HT1080 (cell line): Measurements from ENCODE around the gene CCR5AS.
"Not testable (repeated sequence)": the region's sequence is repeated elsewhere in the genome, so short reads cannot be mapped to it uniquely, and the experiment has no call there.

Source experiments
- DNase-seq: peaks from one replicate; pipeline ENCODE4 v3.0.0-alpha.2; 2015; ENCODE audit warnings: low read depth

Gene CCR5AS

DNA sequence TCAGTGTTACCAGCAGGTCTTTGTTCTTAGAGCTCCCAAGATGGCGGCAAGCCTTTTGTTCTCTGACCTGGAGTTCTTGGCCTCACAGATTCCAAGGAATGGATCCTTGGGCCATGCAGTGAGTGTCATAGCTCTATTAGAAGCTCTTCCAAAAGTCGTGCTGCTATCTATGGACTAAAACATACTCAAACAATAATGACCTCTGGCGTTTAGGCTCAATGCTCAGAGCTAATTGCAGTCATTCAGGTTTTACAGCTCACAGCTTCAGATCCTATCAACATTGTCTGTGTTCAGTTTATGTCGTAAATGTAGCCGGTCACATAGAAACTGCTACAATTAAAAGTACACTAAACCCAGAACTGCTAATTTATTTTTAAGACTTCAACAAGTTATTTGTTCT is 22.4 kb upstream of the CCR5AS start:
- DNase-seq = no peak

DNA sequence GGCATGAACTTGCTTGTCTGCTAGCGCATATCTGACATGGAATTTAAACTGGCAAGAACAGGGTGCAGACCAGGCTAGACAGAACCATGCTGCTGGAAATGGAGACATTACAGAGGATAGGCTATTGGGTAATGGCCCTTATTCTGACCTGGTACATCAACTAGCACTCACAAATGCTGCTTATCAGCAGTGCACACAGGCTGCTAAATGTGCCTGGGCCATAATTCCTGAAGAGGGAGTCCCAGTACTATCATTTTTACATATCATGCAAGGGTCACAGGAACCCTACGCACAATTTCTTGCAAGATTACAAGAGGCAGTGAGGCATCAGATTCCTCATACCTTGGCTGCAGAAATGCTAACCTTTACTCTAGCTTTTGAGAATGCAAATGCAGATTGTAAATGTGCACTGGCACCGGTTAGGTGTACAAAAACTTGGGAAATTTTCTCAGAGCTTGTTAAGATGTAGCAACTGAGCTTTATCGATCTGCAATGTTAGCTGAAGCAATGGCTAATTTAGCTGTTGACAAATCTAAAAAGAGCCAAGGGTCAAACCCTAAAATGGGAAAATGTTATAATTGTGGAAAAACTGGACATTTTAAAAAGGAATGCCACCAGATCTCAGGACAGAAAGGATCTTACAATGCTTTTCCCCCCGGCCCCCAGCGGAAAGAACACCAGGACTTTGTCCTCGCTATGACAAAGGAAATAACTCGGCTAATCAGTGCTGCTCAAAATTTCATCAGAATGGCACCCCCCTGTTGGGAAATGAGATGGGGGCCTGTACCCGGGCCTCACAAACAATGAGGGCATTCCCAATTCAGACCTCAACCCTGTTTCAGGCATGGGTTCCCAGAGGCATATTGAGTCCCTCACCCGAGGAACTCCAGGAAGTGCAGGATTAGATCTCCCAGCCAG is 21.3 kb upstream of the CCR5AS start:
- no peak for DNase-seq

DNA sequence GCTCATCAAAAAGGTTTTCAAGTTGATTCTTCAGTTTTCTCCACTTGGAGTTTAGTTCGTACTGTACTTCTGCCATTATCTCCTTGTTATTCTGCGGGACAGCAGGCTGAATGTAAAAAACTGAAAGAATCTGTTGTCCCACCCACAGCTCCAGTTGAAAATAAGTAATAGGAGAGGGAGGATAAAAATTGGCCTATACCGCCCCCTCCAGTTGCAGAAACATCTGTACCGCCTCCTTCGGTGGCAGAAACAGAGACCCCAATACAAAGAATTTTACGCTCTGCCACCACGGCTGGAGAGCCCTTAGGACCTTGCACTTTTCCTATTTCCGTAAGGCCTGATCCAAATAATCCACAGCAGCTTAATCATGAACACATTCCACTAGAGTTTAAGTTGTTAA is 20.5 kb upstream of the CCR5AS start:
- not testable (repeated sequence) for DNase-seq

DNA sequence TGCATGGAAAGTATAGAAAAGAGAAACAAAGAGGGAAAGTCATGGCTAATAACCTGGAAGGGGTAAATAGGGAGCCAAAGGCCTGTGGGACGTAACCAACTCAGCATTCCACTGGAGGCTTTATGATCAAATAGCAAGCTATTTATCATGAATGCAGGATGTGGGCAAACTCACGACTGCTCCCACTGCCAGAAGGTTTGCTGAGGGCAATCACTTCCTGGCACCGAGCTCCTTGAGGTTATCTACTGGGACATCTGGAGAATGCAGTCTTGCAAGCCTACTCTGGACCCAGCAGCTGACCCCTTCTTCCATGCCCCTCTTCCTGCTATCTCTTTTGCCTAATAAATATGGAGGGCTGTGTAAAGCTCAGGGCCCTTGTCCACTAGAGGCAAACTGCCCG is 19.6 kb upstream of the CCR5AS start:
- peak; percentile 83 for DNase-seq

- peak; percentile 87 for DNase-seq
Measured at GRCh38 chr3:46423588-46423987, 16.7 kb upstream of the CCR5AS start.

DNA sequence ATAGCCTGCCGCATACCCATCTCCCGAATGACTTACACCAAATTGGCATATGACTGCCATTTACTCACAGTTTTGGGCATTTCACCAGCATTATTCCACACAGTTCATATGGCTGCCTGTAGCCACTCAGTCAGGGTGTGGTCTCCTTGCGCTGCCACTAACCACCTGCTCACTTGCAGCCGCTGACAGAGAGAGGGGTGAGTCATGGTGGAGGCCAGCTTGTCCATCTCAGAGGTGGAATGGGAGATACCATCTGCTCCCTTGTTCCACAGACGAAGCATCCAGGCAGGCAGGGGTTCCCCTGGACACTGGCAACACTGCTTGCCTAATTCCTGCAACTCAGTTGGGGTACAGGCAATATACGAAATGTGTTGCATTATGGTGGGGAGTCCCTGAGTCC is 15.8 kb upstream of the CCR5AS start:
- peak; percentile 90 for DNase-seq

- DNase-seq = no peak
Measured at GRCh38 chr3:46420931-46421330, 14.1 kb upstream of the CCR5AS start.

DNA sequence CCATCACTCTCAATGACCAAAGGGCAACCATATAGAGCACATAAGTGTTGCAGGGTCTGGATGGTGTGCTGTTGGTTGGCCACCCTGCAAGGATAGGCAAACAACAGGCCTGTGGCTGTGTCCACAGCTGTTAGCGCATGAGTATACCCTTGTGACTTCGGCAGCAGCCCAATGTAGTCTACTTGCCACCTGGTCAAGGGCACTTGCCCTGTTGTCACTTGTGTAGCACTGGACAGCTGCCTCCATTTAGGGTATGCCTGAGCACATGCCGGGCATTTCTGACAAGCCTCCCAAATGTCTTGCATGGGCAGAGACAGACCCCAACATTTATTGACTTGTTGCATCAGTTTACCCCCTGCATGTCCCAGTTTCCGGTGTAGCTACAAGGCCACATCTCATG is 12.9 kb upstream of the CCR5AS start:
- no peak for DNase-seq

- no peak for DNase-seq
Measured at GRCh38 chr3:46417841-46418611, 11.2 kb upstream of the CCR5AS start.

GRCh38 chr3:46416811-46417510 is 10.1 kb upstream of the CCR5AS start:
- no peak for DNase-seq

DNA sequence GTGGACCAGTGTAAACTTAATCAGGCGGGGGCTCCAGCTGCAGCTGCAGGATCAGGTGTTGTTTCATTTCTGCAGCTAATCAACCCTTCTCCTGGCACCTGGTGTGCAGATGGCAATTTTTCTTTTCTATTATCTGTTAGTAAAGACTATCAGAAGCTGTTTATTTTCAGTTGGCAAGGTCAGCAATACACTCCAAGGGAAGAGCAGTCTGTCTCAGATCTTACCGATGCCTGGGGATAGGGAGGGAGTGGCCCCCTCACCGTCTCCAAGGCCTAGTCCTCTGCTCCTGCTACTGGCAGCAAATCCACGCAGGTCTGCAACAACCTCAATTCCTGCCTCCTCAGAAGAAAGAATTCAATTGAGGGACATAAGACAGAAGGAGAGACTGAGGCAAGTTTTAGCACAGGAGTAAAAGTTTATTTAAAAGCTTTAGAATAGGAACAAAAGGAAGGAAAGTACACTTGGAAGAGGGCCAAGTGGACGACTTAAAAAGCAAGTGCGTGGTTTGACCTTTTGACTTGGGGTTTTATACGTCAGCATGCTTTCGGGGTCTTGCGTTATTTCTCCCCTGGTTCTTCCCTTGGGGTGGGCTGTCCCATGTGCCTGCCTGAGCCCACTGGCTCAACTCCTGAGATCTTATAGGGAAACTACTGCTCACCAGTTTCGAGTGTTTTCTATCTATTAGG is 9.4 kb upstream of the CCR5AS start:
- DNase-seq = no peak

GRCh38 chr3:46414739-46415138 is 7.9 kb upstream of the CCR5AS start:
- no peak for DNase-seq

- DNase-seq = no peak
Measured at GRCh38 chr3:46413951-46414350, 7.1 kb upstream of the CCR5AS start.

DNA sequence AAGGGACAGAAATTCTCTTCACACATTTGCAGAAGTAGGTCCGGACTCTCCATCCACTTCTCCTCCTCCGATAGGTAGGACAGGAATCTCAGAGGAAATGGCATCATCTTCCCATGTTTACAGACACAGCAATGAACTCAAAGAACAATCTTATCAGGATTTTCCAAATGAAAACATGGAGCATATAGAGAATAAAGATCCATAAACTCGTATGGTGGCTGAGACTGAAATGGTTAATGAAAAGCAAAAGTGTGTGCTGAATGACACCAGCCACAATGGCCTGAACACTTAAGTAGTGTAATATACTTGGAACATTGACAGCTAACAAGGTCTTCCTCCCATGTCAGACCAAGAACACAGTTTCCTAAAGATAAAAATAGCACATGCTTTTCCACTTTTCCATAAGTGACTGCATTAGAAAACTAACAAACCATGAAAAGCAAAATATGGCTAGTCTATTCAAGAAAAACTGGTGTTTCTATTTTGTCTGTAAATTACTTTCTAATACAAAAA is 6.0 kb upstream of the CCR5AS start:
- no peak for DNase-seq

- no peak for DNase-seq
Measured at GRCh38 chr3:46411271-46411670, 4.4 kb upstream of the CCR5AS start.

- no peak for DNase-seq
Measured at GRCh38 chr3:46410669-46411068, 3.8 kb upstream of the CCR5AS start.

- DNase-seq = no peak
Measured at GRCh38 chr3:46409739-46410489, 3.0 kb upstream of the CCR5AS start.

GRCh38 chr3:46408853-46409252 is 2.0 kb upstream of the CCR5AS start:
- no peak for DNase-seq

DNA sequence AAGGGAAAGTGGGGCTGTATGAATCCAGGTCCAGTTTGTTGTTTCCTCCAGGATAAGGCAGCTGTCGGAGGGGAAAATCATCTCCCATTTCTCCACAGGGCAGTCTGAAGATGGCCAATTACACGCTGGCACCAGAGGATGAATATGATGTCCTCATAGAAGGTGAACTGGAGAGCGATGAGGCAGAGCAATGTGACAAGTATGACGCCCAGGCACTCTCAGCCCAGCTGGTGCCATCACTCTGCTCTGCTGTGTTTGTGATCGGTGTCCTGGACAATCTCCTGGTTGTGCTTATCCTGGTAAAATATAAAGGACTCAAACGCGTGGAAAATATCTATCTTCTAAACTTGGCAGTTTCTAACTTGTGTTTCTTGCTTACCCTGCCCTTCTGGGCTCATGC is 1.1 kb upstream of the CCR5AS start:
- no peak for DNase-seq

- DNase-seq = no peak
Measured at GRCh38 chr3:46406443-46406787, 451 bp downstream of the CCR5AS start.
